ENCODE data around the gene LSM14B.
"Not testable (repeated sequence)": the region's sequence is repeated elsewhere in the genome, so short reads cannot be mapped to it uniquely, and the experiment has no call there.

The LSM14B gene

GRCh38 chr20:62147528-62147927 is 25.3 kb downstream of the LSM14B start:
- DNase-seq: no peak

- not testable (repeated sequence) for DNase-seq
These were observed 26.1 kb downstream of the LSM14B start for GRCh38 chr20:62148383-62148782.

- DNase-seq: no peak
These were observed 26.6 kb downstream of the LSM14B start for GRCh38 chr20:62148908-62149314.

- DNase-seq: no peak
These were observed 27.4 kb downstream of the LSM14B start for GRCh38 chr20:62149532-62150309.

- DNase-seq: no peak
These were observed 28.0 kb downstream of the LSM14B start for GRCh38 chr20:62150310-62150575.

- DNase-seq: no peak
These were observed 28.9 kb downstream of the LSM14B start for GRCh38 chr20:62151225-62151624.

GRCh38 chr20:62151835-62152364 is 29.6 kb downstream of the LSM14B start:
- no peak for DNase-seq

GRCh38 chr20:62155428-62156253 is 33.4 kb downstream of the LSM14B start:
- no peak for DNase-seq

GRCh38 chr20:62156254-62156556 is 33.9 kb downstream of the LSM14B start:
- DNase-seq: no peak

GRCh38 chr20:62156592-62157386 is 34.5 kb downstream of the LSM14B start:
- DNase-seq: peak; percentile 36

GRCh38 chr20:62157387-62158087 is 35.3 kb downstream of the LSM14B start:
- no peak for DNase-seq

- DNase-seq: no peak
These were observed 35.8 kb downstream of the LSM14B start for GRCh38 chr20:62158088-62158400.

- no peak for DNase-seq
These were observed 36.3 kb downstream of the LSM14B start for GRCh38 chr20:62158541-62158940.

GRCh38 chr20:62159052-62159451 is 36.8 kb downstream of the LSM14B start:
- DNase-seq: no peak

- no peak for DNase-seq
These were observed 37.6 kb downstream of the LSM14B start for GRCh38 chr20:62159839-62160238.

GRCh38 chr20:62160253-62160652 is 38.0 kb downstream of the LSM14B start:
- no peak for DNase-seq

- DNase-seq: no peak
These were observed 38.6 kb downstream of the LSM14B start for GRCh38 chr20:62160876-62161275.

GRCh38 chr20:62161347-62161746 is 39.1 kb downstream of the LSM14B start:
- DNase-seq: no peak

GRCh38 chr20:62162765-62163484 is 40.6 kb downstream of the LSM14B start:
- no peak for DNase-seq

GRCh38 chr20:62163485-62163865 is 41.2 kb downstream of the LSM14B start:
- DNase-seq: no peak

GRCh38 chr20:62163986-62164762 is 41.9 kb downstream of the LSM14B start:
- no peak for DNase-seq

Measured in NCI-H146 (cell line).